ENCODE measurements around the gene HAUS3. TPM values are rescaled to one million over a fixed set of nuclear protein-coding genes. Genes with fewer than 3 reads are reported as not detected.

The HAUS3 gene
- total RNA-seq, 1 experiment from 2014 or later = 18.0 TPM

DNA sequence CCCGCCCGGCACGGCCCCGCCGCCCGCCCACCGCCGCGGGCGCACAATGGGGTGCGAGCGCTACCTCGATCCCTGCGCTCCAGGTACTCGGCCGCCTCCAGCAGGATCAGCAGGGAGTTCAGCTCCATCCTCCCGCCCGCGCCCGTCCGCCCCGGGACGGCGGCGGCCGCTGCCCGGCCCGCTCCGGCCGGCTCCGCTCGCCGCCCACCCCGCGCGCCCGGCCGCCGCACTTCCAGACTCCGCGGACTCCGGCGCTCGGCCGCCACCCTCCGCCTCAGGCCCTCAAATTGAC is 19.9 kb upstream of the HAUS3 start, which contains the start of gene MXD4:
Gene MXD4 (minus strand): TSS at position 257 of the 292 bp plus-strand sequence. CDS start 129 bp downstream, at position 128.
- Histone ChIP-seq H2BK120ac (ENCODE audit: low read depth, low read length, poor library complexity, severe bottlenecking) (no peak within 1 kb of the TSS), H4K5ac (ENCODE audit: insufficient read length, low read depth, low read length) (no peak within 1 kb of the TSS), H3K4me2 (ENCODE audit: insufficient read depth, insufficient read length, low read length) (peak within 1 kb of the TSS; percentile 70), H3K9me3 (ENCODE audit: control insufficient read depth, low read depth, low read length) (no peaks in the 10 kb centered on the region), H3K14ac (ENCODE audit: insufficient read depth, low read length) (peak within 1 kb of the TSS; percentile 28), H3K4me1 (ENCODE audit: insufficient read depth, low read length) (peaks cover 2% of the 10 kb centered on the region; the same call in 1 of the 2 replicates), H3K27me3 (ENCODE audit: insufficient read depth, low read length) (no peaks in the 10 kb centered on the region), H4K91ac (ENCODE audit: insufficient read length, low read depth, low read length) (no peak within 1 kb of the TSS), H2BK15ac (ENCODE audit: low read depth, low read length) (no peak within 1 kb of the TSS; the same call in 1 of the 2 replicates), H2AK5ac (ENCODE audit: insufficient read length, low read length) (no peak within 1 kb of the TSS), H2BK5ac (ENCODE audit: insufficient read length, low read length) (no peak within 1 kb of the TSS), H4K8ac (replicated peaks; ENCODE audit: insufficient read length, low read depth, low read length) (no peak within 1 kb of the TSS), H3K4ac (ENCODE audit: low read depth, low read length) (no peak within 1 kb of the TSS), H3K18ac (ENCODE audit: insufficient read length, low read depth, low read length) (peak within 1 kb of the TSS; percentile 71), H3K27ac (ENCODE audit: insufficient read length, low read depth, low read length) (no peak within 1 kb of the TSS), H3K23ac (ENCODE audit: insufficient read length, low read depth, low read length) (no peak within 1 kb of the TSS), H2BK12ac (ENCODE audit: insufficient read length, low read depth, low read length) (no peak within 1 kb of the TSS), H2AFZ (ENCODE audit: low read length) (no peak within 1 kb of the TSS), H3K56ac (ENCODE audit: insufficient read length, low read depth, low read length) (no peak within 1 kb of the TSS), H4K20me1 (ENCODE audit: control insufficient read depth, insufficient read depth, insufficient read length) (peaks cover 2% of the 10 kb centered on the region), H2BK20ac (ENCODE audit: low read depth, low read length, poor library complexity, severe bottlenecking) (no peak within 1 kb of the TSS), H3K23me2 (ENCODE audit: insufficient read length, low read depth, low read length, poor library complexity, severe bottlenecking) (peaks cover 9% of the 10 kb centered on the region), H3T11ph (ENCODE audit: low read length) (no peak within 1 kb of the TSS), H3K9ac (ENCODE audit: extremely low read depth, insufficient read length, low read length) (peak within 1 kb of the TSS; percentile 17), H3K79me2 (ENCODE audit: insufficient read depth, low read length) (no peaks in the 10 kb centered on the region), H3K79me1 (ENCODE audit: insufficient read depth, low read depth, low read length, poor library complexity, severe bottlenecking) (no peaks in the 10 kb centered on the region)
- Mint-ChIP-seq H3K9me3 (no peaks in the 10 kb centered on the region), H3K4me3 (peak within 1 kb of the TSS; percentile 65 to 79), H3K36me3 (ENCODE audit: insufficient read depth in 1 of 3, low read depth in 3 of 3) (peaks cover 0 to 2% (median 0%) of the 10 kb centered on the region in 3 experiments; a peak in 1 of 7 replicates), H3K4me1 (peaks cover 11 to 13% of the 10 kb centered on the region in 2 experiments), H3K27me3 (ENCODE audit: low read depth) (no peaks in the 10 kb centered on the region), H3K27ac (no peak within 1 kb of the TSS)
- no CpG with 5 or more reads among the region's 46 CpGs for WGBS (ENCODE audit: extremely low coverage, insufficient read length, low lambda C conversion rate)
- no peak for DNase-seq
- TF ChIP-seq, protein P1, sequence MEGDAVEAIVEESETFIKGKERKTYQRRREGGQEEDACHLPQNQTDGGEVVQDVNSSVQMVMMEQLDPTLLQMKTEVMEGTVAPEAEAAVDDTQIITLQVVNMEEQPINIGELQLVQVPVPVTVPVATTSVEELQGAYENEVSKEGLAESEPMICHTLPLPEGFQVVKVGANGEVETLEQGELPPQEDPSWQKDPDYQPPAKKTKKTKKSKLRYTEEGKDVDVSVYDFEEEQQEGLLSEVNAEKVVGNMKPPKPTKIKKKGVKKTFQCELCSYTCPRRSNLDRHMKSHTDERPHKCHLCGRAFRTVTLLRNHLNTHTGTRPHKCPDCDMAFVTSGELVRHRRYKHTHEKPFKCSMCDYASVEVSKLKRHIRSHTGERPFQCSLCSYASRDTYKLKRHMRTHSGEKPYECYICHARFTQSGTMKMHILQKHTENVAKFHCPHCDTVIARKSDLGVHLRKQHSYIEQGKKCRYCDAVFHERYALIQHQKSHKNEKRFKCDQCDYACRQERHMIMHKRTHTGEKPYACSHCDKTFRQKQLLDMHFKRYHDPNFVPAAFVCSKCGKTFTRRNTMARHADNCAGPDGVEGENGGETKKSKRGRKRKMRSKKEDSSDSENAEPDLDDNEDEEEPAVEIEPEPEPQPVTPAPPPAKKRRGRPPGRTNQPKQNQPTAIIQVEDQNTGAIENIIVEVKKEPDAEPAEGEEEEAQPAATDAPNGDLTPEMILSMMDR (conservative IDR thresholded peaks at IDR 0.05) = no peak
